OCI-LY7 (cell line): ENCODE data around the gene TBR1.

Source experiments
- CTCF ChIP-seq: fragments of 200-600 bp; sonication (generic); conservative IDR thresholded peaks from 2 replicates; pipeline ENCODE4 v1.5.1; 2014; ENCODE audit warnings: mild to moderate bottlenecking, antibody characterized with exemption, low read length, moderate library complexity, mixed read lengths
- EZH2phosphoT487 ChIP-seq: fragments of 200-600 bp; sonication (generic); IDR thresholded peaks from 2 replicates; pipeline ENCODE4 v1.6.1; 2018; ENCODE audit warnings: low read depth, borderline replicate concordance, mild to moderate bottlenecking, mixed run types, antibody characterized with exemption, low read length, moderate library complexity, mixed read lengths

- TF ChIP-seq CTCF: no peak
- no peak for TF ChIP-seq EZH2phosphoT487
Observed at GRCh38 chr2:161474920-161475319, 58.8 kb downstream of the TBR1 start.
